ENCODE measurements around the gene CHMP3. TPM values are rescaled to one million over a fixed set of nuclear protein-coding genes. Genes with fewer than 3 reads are reported as not detected.

The CHMP3 gene
- total and polyA plus RNA-seq, 2 of the 13 experiments (the other 11 are each of a cell fraction or from before 2014, with no cell fraction given): 64.1 to 114 TPM

DNA sequence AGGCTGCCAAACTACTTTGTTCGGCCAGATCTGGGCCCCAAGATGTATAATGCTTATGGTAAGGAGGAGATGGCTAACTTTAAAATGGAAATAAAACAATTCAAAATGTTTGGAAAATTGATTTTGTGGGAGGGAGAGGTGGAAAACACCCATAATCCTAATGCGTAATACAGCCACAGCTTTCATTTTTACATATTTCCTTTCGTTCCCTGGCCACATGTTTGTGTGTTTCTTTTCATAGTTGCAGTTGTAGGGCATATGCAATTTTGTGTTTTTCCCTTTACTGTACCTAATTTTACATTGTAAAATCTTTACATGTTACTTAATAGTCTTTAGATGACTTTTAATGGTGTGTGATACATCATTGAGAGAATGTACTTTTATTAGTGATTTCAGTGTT lies 77.4 kb downstream of the CHMP3 start (continued):
- TF ChIP-seq ZBTB39 (CRISPR knock-in tag; IDR thresholded peaks at IDR 0.05) (no peak), PHF5A (CRISPR knock-in tag; IDR thresholded peaks at IDR 0.05; ENCODE audit: low read depth, unreplicated experiment) (no peak), ZNF672 (CRISPR knock-in tag; IDR thresholded peaks at IDR 0.05) (no peak), ATF5 (CRISPR knock-in tag; IDR thresholded peaks at IDR 0.05; ENCODE audit: low read depth) (no peak), ATRX (CRISPR knock-in tag; IDR thresholded peaks at IDR 0.05; ENCODE audit: borderline replicate concordance) (no peak), ZNF800 (CRISPR knock-in tag; IDR thresholded peaks at IDR 0.05) (no peak), CHCHD3 (CRISPR knock-in tag; IDR thresholded peaks at IDR 0.05) (no peak), MEIS1 (CRISPR knock-in tag; IDR thresholded peaks at IDR 0.05; ENCODE audit: borderline replicate concordance) (no peak)

DNA sequence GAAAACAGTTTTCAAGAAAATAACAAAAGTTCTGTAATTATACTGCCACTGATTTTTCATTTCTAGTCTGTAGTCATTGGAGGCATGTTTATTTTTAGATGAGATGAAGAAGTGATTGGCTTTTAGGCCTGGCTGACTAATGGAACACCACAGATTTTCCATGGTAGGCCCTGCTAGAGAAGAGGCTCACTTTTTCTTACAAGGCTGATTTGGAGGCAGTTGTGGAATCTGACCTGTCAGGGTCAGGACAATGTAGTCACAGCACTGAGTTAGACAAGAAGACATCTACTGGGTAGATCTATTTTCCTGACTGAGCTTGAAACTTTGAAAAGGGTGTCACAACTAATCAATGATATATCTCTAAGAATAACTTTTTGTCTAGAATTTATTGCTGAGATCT lies 78.1 kb downstream of the CHMP3 start:
- Histone ChIP-seq H3K4me2 (ENCODE audit: low read depth, low read length) (no peak overlapping the region), H3K4me3 (replicated peaks in 1 of 3; ENCODE audit: insufficient read depth in 1 of 3, low read depth in 2 of 3, low read length in 3 of 3) (no peak overlapping the region), H2AFZ (ENCODE audit: low read length) (no peak overlapping the region), H3K27me3 (ENCODE audit: control insufficient read depth in 1 of 2, insufficient read depth in 2 of 2, low read length in 2 of 2) (no peaks in the 10 kb centered on the region), H3K9me3 (ENCODE audit: low read length) (no peaks in the 10 kb centered on the region), H3K36me3 (replicated peaks in 1 of 2; ENCODE audit: control insufficient read depth in 1 of 2, insufficient read depth in 2 of 2, low read length in 2 of 2) (peaks cover 54 to 98% of the 10 kb centered on the region in 2 experiments), H3K79me2 (ENCODE audit: insufficient read depth, low read length) (no peaks in the 10 kb centered on the region), H4K20me1 (ENCODE audit: insufficient read depth, low read length) (no peaks in the 10 kb centered on the region), H3K9ac (ENCODE audit: insufficient read depth, low read depth, low read length) (no peak overlapping the region), H3K27ac (ENCODE audit: extremely low read length, insufficient read depth, low read length) (no peak overlapping the region), H3K4me1 (ENCODE audit: insufficient read depth, low read length) (peaks cover 11% of the 10 kb centered on the region; the same call in 1 of the 2 replicates)
- in situ Hi-C loops (cut with HindIII; ENCODE audit: extremely low pct_ligation_motif_present, low pct_unique_long_range_greater_than_20kb): no loop called here
- intact Hi-C loops (cut with micrococcal nuclease; ENCODE audit: unreplicated experiment): no loop called here
- CTCF ChIA-PET (ENCODE audit: low intra/inter-chr PET ratio, low total read pairs): no interaction called here
- DNase-seq (ENCODE audit: low spot score): no peak
- POLR2A ChIA-PET: no interaction called here
- BruUV-seq (replicated peaks): no TSS peak
- no peak for FAIRE-seq
- ATAC-seq: no peak
- TF ChIP-seq STAG1 (CRISPR knock-in tag; IDR thresholded peaks at IDR 0.05) (no peak), ASH2L (IDR thresholded peaks at IDR 0.05; ENCODE audit: insufficient read length, low read depth, low read length) (no peak), ZNF883 (CRISPR knock-in tag; IDR thresholded peaks at IDR 0.05; ENCODE audit: not compliant biosample characterization) (no peak), FOXC1 (CRISPR knock-in tag; IDR thresholded peaks at IDR 0.05; ENCODE audit: borderline replicate concordance) (no peak), PAX8 (CRISPR knock-in tag; IDR thresholded peaks at IDR 0.05; ENCODE audit: borderline replicate concordance) (no peak), ZNF547 (CRISPR knock-in tag; IDR thresholded peaks at IDR 0.05) (no peak), JUND (CRISPR knock-in tag; IDR thresholded peaks at IDR 0.05) (no peak), SMAD3 (CRISPR knock-in tag; IDR thresholded peaks at IDR 0.05) (no peak), MED1 (CRISPR knock-in tag; IDR thresholded peaks at IDR 0.05) (no peak), RELA (CRISPR knock-in tag; IDR thresholded peaks at IDR 0.05) (no peak), ZBTB44 (CRISPR knock-in tag; IDR thresholded peaks at IDR 0.05) (no peak)

All from HepG2 (cell line).